H9 (cell line): ENCODE data around the gene UBE2Q2. TPM values are rescaled to one million over a fixed set of nuclear protein-coding genes. Genes with fewer than 3 reads are reported as not detected.

Experiments used
- DNase-seq: peaks from one replicate; pipeline ENCODE4 v3.0.0-alpha.2; 2017
- H2AFZ ChIP-seq: one replicate; pipeline ENCODE4 v1.6.1; 2013; ENCODE audit warnings: mild to moderate bottlenecking, low read length, control low read depth, moderate library complexity
- H2AK5ac ChIP-seq: 2 replicates; pipeline ENCODE4 v1.6.1; 2013; ENCODE audit warnings: low read length, control low read depth, mixed read lengths; ENCODE audit not compliant: insufficient read length
- H2BK120ac ChIP-seq: one replicate; pipeline ENCODE4 v1.6.1; 2013; ENCODE audit warnings: low read depth, mild to moderate bottlenecking, low read length, control low read depth, inconsistent platforms; ENCODE audit not compliant: poor library complexity, severe bottlenecking
- H2BK12ac ChIP-seq: 2 replicates; pipeline ENCODE4 v1.6.1; 2013; ENCODE audit warnings: low read length, control low read depth, mixed read lengths, low read depth; ENCODE audit not compliant: insufficient read length
- H2BK15ac ChIP-seq: 2 replicates; pipeline ENCODE4 v1.6.1; 2013; ENCODE audit warnings: low read depth, low read length, control low read depth
- H2BK20ac ChIP-seq: one replicate; pipeline ENCODE4 v1.6.1; 2013; ENCODE audit warnings: low read depth, mild to moderate bottlenecking, low read length, control low read depth, inconsistent platforms; ENCODE audit not compliant: poor library complexity, severe bottlenecking
- H2BK5ac ChIP-seq: 2 replicates; pipeline ENCODE4 v1.6.1; 2013; ENCODE audit warnings: low read length, control low read depth, mixed read lengths; ENCODE audit not compliant: insufficient read length
- H3K14ac ChIP-seq: 2 replicates; pipeline ENCODE4 v1.6.1; 2013; ENCODE audit warnings: low read length, control low read depth; ENCODE audit not compliant: insufficient read depth
- H3K18ac ChIP-seq: 2 replicates; pipeline ENCODE4 v1.6.1; 2013; ENCODE audit warnings: low read depth, mild to moderate bottlenecking, mixed read lengths, low read length, control low read depth; ENCODE audit not compliant: insufficient read length
- H3K23ac ChIP-seq: 2 replicates; pipeline ENCODE4 v1.6.1; 2013; ENCODE audit warnings: low read length, control low read depth, mixed read lengths, low read depth; ENCODE audit not compliant: insufficient read length
- H3K23me2 ChIP-seq: 2 replicates; pipeline ENCODE4 v1.6.1; 2013; ENCODE audit warnings: low read depth, mild to moderate bottlenecking, mixed read lengths, low read length, control low read depth; ENCODE audit not compliant: insufficient read length, poor library complexity, severe bottlenecking
- H3K27ac ChIP-seq: 2 replicates; pipeline ENCODE4 v1.5.1; 2013; ENCODE audit warnings: low read length, control low read depth, mixed read lengths, low read depth; ENCODE audit not compliant: insufficient read length
- H3K27me3 ChIP-seq: 2 replicates; pipeline ENCODE4 v1.6.1; 2013; ENCODE audit warnings: low read length, control low read depth, inconsistent platforms; ENCODE audit not compliant: insufficient read depth
- H3K4ac ChIP-seq: 2 replicates; pipeline ENCODE4 v1.6.1; 2013; ENCODE audit warnings: low read depth, mild to moderate bottlenecking, control low read depth, inconsistent platforms, low read length, moderate library complexity
- H3K4me1 ChIP-seq: 2 replicates; pipeline ENCODE4 v1.6.1; 2013; ENCODE audit warnings: low read length, control low read depth, inconsistent platforms; ENCODE audit not compliant: insufficient read depth
- H3K4me2 ChIP-seq: 2 replicates; pipeline ENCODE4 v1.6.1; 2013; ENCODE audit warnings: low read length, control low read depth, mixed read lengths; ENCODE audit not compliant: insufficient read length, insufficient read depth
- H3K56ac ChIP-seq: 2 replicates; pipeline ENCODE4 v1.6.1; 2013; ENCODE audit warnings: low read depth, mild to moderate bottlenecking, mixed read lengths, low read length, control low read depth; ENCODE audit not compliant: insufficient read length
- H3K79me1 ChIP-seq: 2 replicates; pipeline ENCODE4 v1.6.1; 2013; ENCODE audit warnings: low read depth, mild to moderate bottlenecking, moderate library complexity, low read length, control low read depth, inconsistent platforms; ENCODE audit not compliant: insufficient read depth, poor library complexity, severe bottlenecking
- H3K79me2 ChIP-seq: 2 replicates; pipeline ENCODE4 v1.6.1; 2013; ENCODE audit warnings: low read length, control low read depth, inconsistent platforms; ENCODE audit not compliant: insufficient read depth
- H3K9ac ChIP-seq: 2 replicates; pipeline ENCODE4 v1.6.1; 2013; ENCODE audit warnings: low read length, control low read depth, mixed read lengths; ENCODE audit not compliant: insufficient read length; ENCODE audit errors: extremely low read depth
- H3K9me3 ChIP-seq: one replicate; pipeline ENCODE4 v1.6.1; 2013; ENCODE audit warnings: low read depth, low read length, inconsistent platforms; ENCODE audit not compliant: control insufficient read depth
- H3T11ph ChIP-seq: one replicate; pipeline ENCODE4 v1.6.1; 2013; ENCODE audit warnings: mild to moderate bottlenecking, low read length, control low read depth, inconsistent platforms
- H4K20me1 ChIP-seq: one replicate; pipeline ENCODE4 v1.6.1; 2013; ENCODE audit not compliant: control insufficient read depth, insufficient read length, insufficient read depth
- H4K5ac ChIP-seq: 2 replicates; pipeline ENCODE4 v1.6.1; 2013; ENCODE audit warnings: low read depth, mild to moderate bottlenecking, mixed read lengths, low read length, control low read depth; ENCODE audit not compliant: insufficient read length
- H4K8ac ChIP-seq: replicated peaks from 2 replicates; pipeline ENCODE4 v1.6.1; 2013; ENCODE audit warnings: low read length, control low read depth, mixed read lengths, low read depth; ENCODE audit not compliant: insufficient read length
- H4K91ac ChIP-seq: 2 replicates; pipeline ENCODE4 v1.6.1; 2013; ENCODE audit warnings: low read depth, mild to moderate bottlenecking, moderate library complexity, mixed read lengths, low read length, control low read depth; ENCODE audit not compliant: insufficient read length
- H3K27ac Mint-ChIP-seq, 3 experiments: 2 replicates in 2 of 3; 3 replicates in 1 of 3; pipeline ENCODE4 v1.8.0; 2020 to 2021; ENCODE audit warnings: mixed read lengths in 3 of 3, mild to moderate bottlenecking in 1 of 3, moderate library complexity in 1 of 3
- H3K27me3 Mint-ChIP-seq: 2 replicates; pipeline ENCODE4 v1.8.0; 2021; ENCODE audit warnings: low read depth, mild to moderate bottlenecking, moderate library complexity, mixed read lengths
- H3K36me3 Mint-ChIP-seq, 3 experiments: 2 replicates in 2 of 3; 3 replicates in 1 of 3; pipeline ENCODE4 v1.8.0; 2020 to 2021; ENCODE audit warnings: low read depth in 3 of 3, mixed read lengths in 3 of 3; ENCODE audit not compliant: insufficient read depth in 1 of 3
- H3K4me1 Mint-ChIP-seq, 2 experiments: 2 replicates each; pipeline ENCODE4 v1.8.0; 2020; ENCODE audit warnings: mixed read lengths in 2 of 2
- H3K4me3 Mint-ChIP-seq, 2 experiments: 2 replicates in 1 of 2; 3 replicates in 1 of 2; pipeline ENCODE4 v1.8.0; 2020 to 2021; ENCODE audit warnings: mild to moderate bottlenecking in 2 of 2, mixed read lengths in 2 of 2, moderate library complexity in 1 of 2
- H3K9me3 Mint-ChIP-seq, 2 experiments: 2 replicates in 1 of 2; 3 replicates in 1 of 2; pipeline ENCODE4 v1.8.0; 2020; ENCODE audit warnings: mild to moderate bottlenecking in 2 of 2, mixed read lengths in 2 of 2, moderate library complexity in 1 of 2
- CTCF ChIP-seq: fragments of 200-600 bp; sonication (generic); conservative IDR thresholded peaks from 3 replicates; pipeline ENCODE4 v1.8.0; 2021; ENCODE audit warnings: antibody characterized with exemption, mild to moderate bottlenecking
- WGBS: extraction: QIAGEN DNeasy Blood & Tissue Kit; methylation state at CpG from one replicate; pipeline ENCODE4 v1.1.7; 2013; ENCODE audit warnings: missing lambda C conversion rate, low lambda C conversion rate, mixed read lengths; ENCODE audit not compliant: insufficient read length; ENCODE audit errors: extremely low coverage; 5-methylcytosine and 5-hydroxymethylcytosine counted together
- total RNA-seq: library from RNA; stranded (reverse); gene quantifications from 2 replicates; pipeline ENCODE4 v1.2.1, GENCODE V29; 2021

UBE2Q2 gene
- total RNA-seq, 1 experiment from 2014 or later, result 29.6 TPM

DNA sequence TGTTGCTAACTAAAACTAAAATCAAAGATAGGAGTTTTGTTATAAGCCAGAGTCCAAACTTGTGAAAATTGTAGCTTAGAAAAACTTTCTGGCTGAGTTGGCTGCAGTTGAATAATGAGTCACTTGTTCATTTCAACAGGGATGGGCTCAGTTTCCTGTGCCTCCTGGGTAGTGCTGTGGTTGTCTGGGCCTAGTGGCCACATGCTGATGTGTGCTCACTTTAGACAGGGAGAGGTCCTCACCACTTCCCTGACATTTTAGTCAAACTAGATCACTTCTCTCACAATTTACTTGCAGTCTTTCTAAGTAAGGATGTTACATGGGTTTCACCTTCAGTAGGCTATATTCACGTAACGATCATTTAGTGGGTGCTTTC is 6.3 kb upstream of the UBE2Q2 start:
- H2BK12ac ChIP-seq, result no peak overlapping the region
- no peak overlapping the region for H3K56ac ChIP-seq
- no peak overlapping the region for H4K8ac ChIP-seq
- no peak overlapping the region for H4K5ac ChIP-seq
- H3K4ac ChIP-seq, result no peak overlapping the region
- WGBS, result no CpG with 5 or more reads among the region's 2 CpGs
- H3T11ph ChIP-seq, result no peak overlapping the region
- no peak overlapping the region for H2AFZ ChIP-seq
- no peaks in the 10 kb centered on the region for H4K20me1 ChIP-seq
- no peak overlapping the region for H2BK5ac ChIP-seq
- no peak overlapping the region for H2BK15ac ChIP-seq
- no peaks in the 10 kb centered on the region for H3K4me1 ChIP-seq
- no peak for DNase-seq
- no peak overlapping the region for H3K27ac ChIP-seq
- H4K91ac ChIP-seq, result no peak overlapping the region
- no peak overlapping the region for H2BK120ac ChIP-seq
- no peak for TF ChIP-seq CTCF
- H2AK5ac ChIP-seq, result no peak overlapping the region
- Mint-ChIP-seq H3K27ac (no peak overlapping the region), H3K36me3 (no peaks in the 10 kb centered on the region), H3K9me3 (no peaks in the 10 kb centered on the region), H3K4me3 (no peak overlapping the region), H3K27me3 (peaks cover 9% of the 10 kb centered on the region), H3K4me1 (peaks cover 12 to 13% of the 10 kb centered on the region in 2 experiments)
- no peaks in the 10 kb centered on the region for H3K79me2 ChIP-seq
- no peak overlapping the region for H3K18ac ChIP-seq
- no peaks in the 10 kb centered on the region for H3K27me3 ChIP-seq
- no peak overlapping the region for H3K9ac ChIP-seq
- no peak overlapping the region for H3K23ac ChIP-seq
- no peaks in the 10 kb centered on the region for H3K9me3 ChIP-seq
- no peak overlapping the region for H2BK20ac ChIP-seq
- H3K79me1 ChIP-seq, result no peaks in the 10 kb centered on the region
- no peak overlapping the region for H3K4me2 ChIP-seq
- H3K23me2 ChIP-seq, result no peaks in the 10 kb centered on the region
- no peak overlapping the region for H3K14ac ChIP-seq
